PFSK-1 (cell line): ENCODE measurements around the gene A2M.

Experiments used
- FOXP2 ChIP-seq: optimal IDR thresholded peaks from 2 replicates; pipeline ENCODE3; 2011; ENCODE audit warnings: borderline replicate concordance, control low read depth, inconsistent platforms; ENCODE audit not compliant: insufficient read depth; ENCODE audit errors: extremely low read length, extremely low read depth
- POLR2AphosphoS5 ChIP-seq: IDR thresholded peaks from 2 replicates; pipeline ENCODE4 v1.6.1; 2012; ENCODE audit warnings: low read depth, mild to moderate bottlenecking, control low read depth, low read length, moderate library complexity
- SIN3A ChIP-seq: IDR thresholded peaks from 2 replicates; pipeline ENCODE4 v1.6.1; 2012; ENCODE audit warnings: mild to moderate bottlenecking, low read length, moderate library complexity, borderline replicate concordance; ENCODE audit not compliant: insufficient read depth
- TAF1 ChIP-seq: IDR thresholded peaks from 2 replicates; pipeline ENCODE4 v1.6.1; 2012; ENCODE audit warnings: low read length, control low read depth, borderline replicate concordance; ENCODE audit not compliant: insufficient read depth
- TF ChIP-seq, protein P1 (sequence below), 2 experiments: IDR thresholded peaks; 2 replicates each; pipeline versions ENCODE4 v1.6.1 to v1.8.0; 2011 to 2012; ENCODE audit warnings: low read depth in 2 of 2, low read length in 2 of 2, control low read depth in 1 of 2, inconsistent platforms in 1 of 2, mild to moderate bottlenecking in 1 of 2, moderate library complexity in 1 of 2; ENCODE audit not compliant: insufficient read depth in 1 of 2

The A2M gene

GRCh38 chr12:9051158-9051550 is 64.6 kb downstream of the A2M start:
- no peak for TF ChIP-seq FOXP2
- TF ChIP-seq, protein P1, sequence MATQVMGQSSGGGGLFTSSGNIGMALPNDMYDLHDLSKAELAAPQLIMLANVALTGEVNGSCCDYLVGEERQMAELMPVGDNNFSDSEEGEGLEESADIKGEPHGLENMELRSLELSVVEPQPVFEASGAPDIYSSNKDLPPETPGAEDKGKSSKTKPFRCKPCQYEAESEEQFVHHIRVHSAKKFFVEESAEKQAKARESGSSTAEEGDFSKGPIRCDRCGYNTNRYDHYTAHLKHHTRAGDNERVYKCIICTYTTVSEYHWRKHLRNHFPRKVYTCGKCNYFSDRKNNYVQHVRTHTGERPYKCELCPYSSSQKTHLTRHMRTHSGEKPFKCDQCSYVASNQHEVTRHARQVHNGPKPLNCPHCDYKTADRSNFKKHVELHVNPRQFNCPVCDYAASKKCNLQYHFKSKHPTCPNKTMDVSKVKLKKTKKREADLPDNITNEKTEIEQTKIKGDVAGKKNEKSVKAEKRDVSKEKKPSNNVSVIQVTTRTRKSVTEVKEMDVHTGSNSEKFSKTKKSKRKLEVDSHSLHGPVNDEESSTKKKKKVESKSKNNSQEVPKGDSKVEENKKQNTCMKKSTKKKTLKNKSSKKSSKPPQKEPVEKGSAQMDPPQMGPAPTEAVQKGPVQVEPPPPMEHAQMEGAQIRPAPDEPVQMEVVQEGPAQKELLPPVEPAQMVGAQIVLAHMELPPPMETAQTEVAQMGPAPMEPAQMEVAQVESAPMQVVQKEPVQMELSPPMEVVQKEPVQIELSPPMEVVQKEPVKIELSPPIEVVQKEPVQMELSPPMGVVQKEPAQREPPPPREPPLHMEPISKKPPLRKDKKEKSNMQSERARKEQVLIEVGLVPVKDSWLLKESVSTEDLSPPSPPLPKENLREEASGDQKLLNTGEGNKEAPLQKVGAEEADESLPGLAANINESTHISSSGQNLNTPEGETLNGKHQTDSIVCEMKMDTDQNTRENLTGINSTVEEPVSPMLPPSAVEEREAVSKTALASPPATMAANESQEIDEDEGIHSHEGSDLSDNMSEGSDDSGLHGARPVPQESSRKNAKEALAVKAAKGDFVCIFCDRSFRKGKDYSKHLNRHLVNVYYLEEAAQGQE (IDR thresholded peaks at IDR 0.05; ENCODE audit: insufficient read depth in 1 of 2, low read depth in 2 of 2, low read length in 2 of 2), result no peak
- no peak for TF ChIP-seq POLR2AphosphoS5
- no peak for TF ChIP-seq SIN3A
- no peak for TF ChIP-seq TAF1

- TF ChIP-seq FOXP2 (no peak), POLR2AphosphoS5 (no peak), SIN3A (no peak), TAF1 (no peak)
- TF ChIP-seq, protein P1 (IDR thresholded peaks at IDR 0.05; ENCODE audit: insufficient read depth in 1 of 2, low read depth in 2 of 2, low read length in 2 of 2), result no peak
Measured at GRCh38 chr12:9050521-9051157, 65.1 kb downstream of the A2M start.

- TF ChIP-seq, protein P1 (IDR thresholded peaks at IDR 0.05; ENCODE audit: insufficient read depth in 1 of 2, low read depth in 2 of 2, low read length in 2 of 2), result no peak
- TF ChIP-seq TAF1 (no peak), SIN3A (no peak), FOXP2 (no peak), POLR2AphosphoS5 (no peak)
Measured at GRCh38 chr12:9049520-9050133, 66.1 kb downstream of the A2M start.

- TF ChIP-seq FOXP2 (no peak), POLR2AphosphoS5 (no peak), TAF1 (no peak), SIN3A (no peak)
- TF ChIP-seq, protein P1 (IDR thresholded peaks at IDR 0.05; ENCODE audit: insufficient read depth in 1 of 2, low read depth in 2 of 2, low read length in 2 of 2), result no peak
Measured at GRCh38 chr12:9048930-9049329, 66.8 kb downstream of the A2M start.
